ENCODE data around the gene AAK1.

DNA sequence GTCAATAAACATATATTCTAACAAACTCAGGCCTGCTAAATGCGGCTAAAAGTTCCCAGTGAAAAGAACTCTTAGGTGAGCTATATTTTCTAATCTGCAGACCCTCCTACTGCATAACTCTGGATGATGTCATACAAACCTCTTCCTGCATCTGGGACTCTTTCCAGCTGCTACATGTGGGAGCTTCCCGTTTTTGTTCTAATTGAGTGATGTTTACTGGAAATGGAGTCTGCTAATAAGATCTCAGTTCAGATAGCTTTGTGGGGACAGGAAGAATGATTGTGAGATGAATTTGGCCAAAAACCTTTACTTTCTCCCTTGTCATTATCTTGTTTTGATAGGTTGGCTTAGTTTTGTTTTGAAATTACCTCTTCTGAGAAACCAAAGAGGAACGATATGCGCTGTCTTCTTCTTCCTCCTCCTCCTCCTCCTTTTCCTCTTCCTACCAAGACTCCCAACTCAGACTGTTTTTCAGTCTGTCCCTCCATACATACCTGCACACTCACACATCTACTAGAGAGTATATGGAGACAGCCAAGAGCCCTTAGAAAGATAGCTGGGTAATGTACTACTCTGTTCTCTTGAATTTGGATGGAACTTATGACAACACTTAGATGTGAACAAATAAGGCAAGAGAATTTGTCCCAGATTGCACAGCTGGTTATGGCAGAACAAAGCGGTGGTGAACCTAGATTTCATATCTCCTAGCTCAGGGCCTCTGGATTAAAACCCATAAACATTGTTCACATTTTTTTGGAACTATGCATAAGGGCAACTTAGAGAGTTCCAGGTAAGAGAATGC, 39.8 kb upstream of the AAK1 start:
- TF ChIP-seq, protein P1, sequence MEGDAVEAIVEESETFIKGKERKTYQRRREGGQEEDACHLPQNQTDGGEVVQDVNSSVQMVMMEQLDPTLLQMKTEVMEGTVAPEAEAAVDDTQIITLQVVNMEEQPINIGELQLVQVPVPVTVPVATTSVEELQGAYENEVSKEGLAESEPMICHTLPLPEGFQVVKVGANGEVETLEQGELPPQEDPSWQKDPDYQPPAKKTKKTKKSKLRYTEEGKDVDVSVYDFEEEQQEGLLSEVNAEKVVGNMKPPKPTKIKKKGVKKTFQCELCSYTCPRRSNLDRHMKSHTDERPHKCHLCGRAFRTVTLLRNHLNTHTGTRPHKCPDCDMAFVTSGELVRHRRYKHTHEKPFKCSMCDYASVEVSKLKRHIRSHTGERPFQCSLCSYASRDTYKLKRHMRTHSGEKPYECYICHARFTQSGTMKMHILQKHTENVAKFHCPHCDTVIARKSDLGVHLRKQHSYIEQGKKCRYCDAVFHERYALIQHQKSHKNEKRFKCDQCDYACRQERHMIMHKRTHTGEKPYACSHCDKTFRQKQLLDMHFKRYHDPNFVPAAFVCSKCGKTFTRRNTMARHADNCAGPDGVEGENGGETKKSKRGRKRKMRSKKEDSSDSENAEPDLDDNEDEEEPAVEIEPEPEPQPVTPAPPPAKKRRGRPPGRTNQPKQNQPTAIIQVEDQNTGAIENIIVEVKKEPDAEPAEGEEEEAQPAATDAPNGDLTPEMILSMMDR (conservative IDR thresholded peaks at IDR 0.05; ENCODE audit: low read depth, low read length): no peak
- no peak for TF ChIP-seq EZH2 (IDR thresholded peaks at IDR 0.05; ENCODE audit: low read length, unreplicated experiment)
